HepG2 (cell line): ENCODE data around the gene RABGAP1L. TPM values are rescaled to one million over a fixed set of nuclear protein-coding genes. Genes with fewer than 3 reads are reported as not detected.
A peak's percentile ranks its signal among the peaks of the same experiment; 100 is the strongest.

Experiments used
- BRCA1 ChIP-seq: sonication (generic); formaldehyde crosslinking; IDR thresholded peaks from 2 replicates; pipeline ENCODE4 v1.4.0; 2020; ENCODE audit warnings: missing genetic modification reagents
- ESRRA ChIP-seq: sonication (generic); formaldehyde crosslinking; IDR thresholded peaks from 2 replicates; pipeline ENCODE4 v1.5.1; 2020; ENCODE audit warnings: mild to moderate bottlenecking, low read depth, missing genetic modification reagents
- FOXP1 ChIP-seq, 2 experiments: fragments of 450-650 bp in 1 of 2; IDR thresholded peaks; 2 replicates each; pipeline ENCODE4 v1.6.1; 2017 to 2018; ENCODE audit warnings: antibody characterized with exemption in 1 of 2
- KLF11 ChIP-seq: IDR thresholded peaks from 2 replicates; pipeline ENCODE4 v1.6.1; 2016; ENCODE audit warnings: missing compliant biosample characterization
- RBM22 ChIP-seq: fragments of 200-400 bp; formaldehyde crosslinking; optimal IDR thresholded peaks from 2 replicates; pipeline ENCODE3; 2017; ENCODE audit warnings: mild to moderate bottlenecking, low read length, moderate library complexity
- SALL1 ChIP-seq: sonication (generic); formaldehyde crosslinking; IDR thresholded peaks from 2 replicates; pipeline ENCODE4 v1.8.0; 2022; ENCODE audit warnings: mild to moderate bottlenecking, missing genetic modification reagents
- TAF1 ChIP-seq: sonication (generic); formaldehyde crosslinking; IDR thresholded peaks from 2 replicates; pipeline ENCODE4 v1.4.0; 2020; ENCODE audit warnings: missing genetic modification reagents
- TGIF2 ChIP-seq: IDR thresholded peaks from 2 replicates; pipeline ENCODE4 v1.6.1; 2016; ENCODE audit warnings: control low read depth, missing compliant biosample characterization
- ZNF296 ChIP-seq: sonication (generic); formaldehyde crosslinking; conservative IDR thresholded peaks from 2 replicates; pipeline ENCODE4 v1.5.0; 2020; ENCODE audit warnings: mild to moderate bottlenecking, missing genetic modification reagents
- ZNF547 ChIP-seq: sonication (generic); formaldehyde crosslinking; IDR thresholded peaks from 2 replicates; pipeline ENCODE4 v1.5.1; 2020; ENCODE audit warnings: mild to moderate bottlenecking, missing genetic modification reagents
- ZNF567 ChIP-seq: sonication (generic); formaldehyde crosslinking; IDR thresholded peaks from 2 replicates; pipeline ENCODE4 v1.8.1; 2023; ENCODE audit warnings: mild to moderate bottlenecking, missing genetic modification reagents, borderline replicate concordance
- ZNF746 ChIP-seq: sonication (generic); formaldehyde crosslinking; IDR thresholded peaks from 2 replicates; pipeline ENCODE4 v1.8.0; 2022; ENCODE audit warnings: mild to moderate bottlenecking, missing genetic modification reagents
- ZNF839 ChIP-seq: sonication (generic); formaldehyde crosslinking; IDR thresholded peaks from 2 replicates; pipeline ENCODE4 v1.4.0; 2020; ENCODE audit warnings: missing genetic modification reagents, mild to moderate bottlenecking, borderline replicate concordance
- ZNF841 ChIP-seq: sonication (generic); formaldehyde crosslinking; IDR thresholded peaks from 2 replicates; pipeline ENCODE4 v1.8.1; 2023; ENCODE audit warnings: missing genetic modification reagents, borderline replicate concordance
- ZSCAN29 ChIP-seq: sonication (generic); formaldehyde crosslinking; conservative IDR thresholded peaks from 2 replicates; pipeline ENCODE4 v1.4.0; 2020; ENCODE audit warnings: mild to moderate bottlenecking, missing genetic modification reagents
- polyA plus RNA-seq, 8 experiments: library from polyadenylated mRNA; depleted of rRNA in 3 of 8; stranded (reverse) in 7 of 8; unstranded in 1 of 8; fragments of >200 nt; fragmentation: Illumina TruSeq in 4 of 8; extraction: Trizol in 4 of 8; gene quantifications; 2 replicates each; pipeline versions ENCODE4 v1.2.1 to v1.2.3, GENCODE V29; 2011 to 2016; ENCODE audit warnings: low read depth in 4 of 8, missing spikeins in 1 of 8, mixed read lengths in 1 of 8; ENCODE audit not compliant: insufficient read depth in 1 of 8
- total RNA-seq, 5 experiments: library from RNA; depleted of rRNA; stranded (reverse); fragments of >200 nt; fragmentation: Illumina TruSeq; extraction: Trizol; gene quantifications; 2 replicates each; pipeline ENCODE4 v1.2.3, GENCODE V29; 2016; ENCODE audit warnings: low read depth in 1 of 5
- TF ChIP-seq, protein P1 (sequence below): sonication (generic); formaldehyde crosslinking; IDR thresholded peaks from 2 replicates; pipeline ENCODE4 v1.4.0; 2020; ENCODE audit warnings: missing genetic modification reagents
- TF ChIP-seq, protein P2 (sequence below): sonication (generic); formaldehyde crosslinking; IDR thresholded peaks from 2 replicates; pipeline ENCODE4 v1.8.0; 2022; ENCODE audit warnings: mild to moderate bottlenecking, missing genetic modification reagents
- TF ChIP-seq, protein P3 (sequence below): sonication (generic); formaldehyde crosslinking; IDR thresholded peaks from 2 replicates; pipeline ENCODE4 v1.8.0; 2022; ENCODE audit warnings: mild to moderate bottlenecking, missing genetic modification reagents, moderate library complexity
- TF ChIP-seq, protein P4 (sequence below): sonication (generic); formaldehyde crosslinking; IDR thresholded peaks from 2 replicates; pipeline ENCODE4 v1.4.0; 2020; ENCODE audit warnings: mild to moderate bottlenecking, missing genetic modification reagents
- TF ChIP-seq, protein P5 (sequence below): sonication (generic); formaldehyde crosslinking; IDR thresholded peaks from 2 replicates; pipeline ENCODE4 v1.4.0; 2020; ENCODE audit warnings: missing genetic modification reagents, borderline replicate concordance

RABGAP1L gene
- total and polyA plus RNA-seq, 2 of the 13 experiments (the other 11 are each of a cell fraction or from before 2014, with no cell fraction given) = 7.9 to 22.6 TPM

DNA sequence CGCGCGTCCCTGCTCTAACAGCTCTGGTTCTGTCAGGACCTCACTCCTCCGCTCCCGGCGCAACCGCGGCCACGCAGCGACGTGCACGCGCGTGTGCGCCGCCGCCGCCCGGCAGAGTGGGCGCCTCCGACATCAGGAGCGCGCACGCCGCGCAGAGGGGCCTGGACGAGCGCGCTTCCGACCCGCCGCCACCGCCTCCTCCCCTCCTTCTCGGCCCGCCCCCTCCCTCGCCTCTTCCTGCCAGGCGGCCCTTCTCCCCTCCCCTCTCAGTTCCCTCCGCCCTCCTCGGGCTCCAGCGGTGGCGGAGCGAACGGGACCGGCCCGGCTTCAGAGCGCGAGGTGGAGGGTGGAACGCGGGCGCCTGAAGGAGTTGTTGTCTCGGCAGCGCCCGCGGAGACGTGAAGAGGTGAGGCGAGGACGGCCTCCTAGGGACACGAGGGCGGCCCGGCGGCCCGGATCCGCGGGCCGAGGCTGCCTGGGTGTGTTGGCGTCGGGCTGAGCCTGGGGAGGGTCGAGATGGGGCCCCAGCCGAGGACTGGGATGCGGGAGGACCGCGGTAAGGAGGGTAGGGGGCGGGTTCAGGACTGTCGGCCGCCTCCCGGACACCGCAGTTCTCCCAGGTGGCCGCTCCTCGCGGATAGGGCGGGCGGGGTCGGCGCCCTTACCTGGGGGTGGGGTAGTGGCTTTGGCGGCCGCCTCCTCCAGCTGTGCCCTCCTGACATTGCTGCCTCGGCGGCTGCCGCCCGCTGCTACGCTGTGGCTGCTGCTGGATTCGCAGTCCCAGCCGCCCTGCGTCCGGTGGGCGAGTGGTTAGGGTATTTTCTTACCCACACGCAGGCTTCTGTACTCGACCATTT is at the start of gene RABGAP1L (continued):
- TF ChIP-seq, protein P1, sequence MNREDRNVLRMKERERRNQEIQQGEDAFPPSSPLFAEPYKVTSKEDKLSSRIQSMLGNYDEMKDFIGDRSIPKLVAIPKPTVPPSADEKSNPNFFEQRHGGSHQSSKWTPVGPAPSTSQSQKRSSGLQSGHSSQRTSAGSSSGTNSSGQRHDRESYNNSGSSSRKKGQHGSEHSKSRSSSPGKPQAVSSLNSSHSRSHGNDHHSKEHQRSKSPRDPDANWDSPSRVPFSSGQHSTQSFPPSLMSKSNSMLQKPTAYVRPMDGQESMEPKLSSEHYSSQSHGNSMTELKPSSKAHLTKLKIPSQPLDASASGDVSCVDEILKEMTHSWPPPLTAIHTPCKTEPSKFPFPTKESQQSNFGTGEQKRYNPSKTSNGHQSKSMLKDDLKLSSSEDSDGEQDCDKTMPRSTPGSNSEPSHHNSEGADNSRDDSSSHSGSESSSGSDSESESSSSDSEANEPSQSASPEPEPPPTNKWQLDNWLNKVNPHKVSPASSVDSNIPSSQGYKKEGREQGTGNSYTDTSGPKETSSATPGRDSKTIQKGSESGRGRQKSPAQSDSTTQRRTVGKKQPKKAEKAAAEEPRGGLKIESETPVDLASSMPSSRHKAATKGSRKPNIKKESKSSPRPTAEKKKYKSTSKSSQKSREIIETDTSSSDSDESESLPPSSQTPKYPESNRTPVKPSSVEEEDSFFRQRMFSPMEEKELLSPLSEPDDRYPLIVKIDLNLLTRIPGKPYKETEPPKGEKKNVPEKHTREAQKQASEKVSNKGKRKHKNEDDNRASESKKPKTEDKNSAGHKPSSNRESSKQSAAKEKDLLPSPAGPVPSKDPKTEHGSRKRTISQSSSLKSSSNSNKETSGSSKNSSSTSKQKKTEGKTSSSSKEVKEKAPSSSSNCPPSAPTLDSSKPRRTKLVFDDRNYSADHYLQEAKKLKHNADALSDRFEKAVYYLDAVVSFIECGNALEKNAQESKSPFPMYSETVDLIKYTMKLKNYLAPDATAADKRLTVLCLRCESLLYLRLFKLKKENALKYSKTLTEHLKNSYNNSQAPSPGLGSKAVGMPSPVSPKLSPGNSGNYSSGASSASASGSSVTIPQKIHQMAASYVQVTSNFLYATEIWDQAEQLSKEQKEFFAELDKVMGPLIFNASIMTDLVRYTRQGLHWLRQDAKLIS (CRISPR knock-in tag) = no peak
- TF ChIP-seq, protein P2, sequence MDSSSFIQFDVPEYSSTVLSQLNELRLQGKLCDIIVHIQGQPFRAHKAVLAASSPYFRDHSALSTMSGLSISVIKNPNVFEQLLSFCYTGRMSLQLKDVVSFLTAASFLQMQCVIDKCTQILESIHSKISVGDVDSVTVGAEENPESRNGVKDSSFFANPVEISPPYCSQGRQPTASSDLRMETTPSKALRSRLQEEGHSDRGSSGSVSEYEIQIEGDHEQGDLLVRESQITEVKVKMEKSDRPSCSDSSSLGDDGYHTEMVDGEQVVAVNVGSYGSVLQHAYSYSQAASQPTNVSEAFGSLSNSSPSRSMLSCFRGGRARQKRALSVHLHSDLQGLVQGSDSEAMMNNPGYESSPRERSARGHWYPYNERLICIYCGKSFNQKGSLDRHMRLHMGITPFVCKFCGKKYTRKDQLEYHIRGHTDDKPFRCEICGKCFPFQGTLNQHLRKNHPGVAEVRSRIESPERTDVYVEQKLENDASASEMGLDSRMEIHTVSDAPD = no peak
- TF ChIP-seq ZNF841 (CRISPR knock-in tag) = no peak
- TF ChIP-seq ZNF567 (CRISPR knock-in tag) = no peak
- no peak for TF ChIP-seq RBM22
- no peak for TF ChIP-seq BRCA1 (CRISPR knock-in tag)
- peak; percentile 79 for TF ChIP-seq TAF1
- no peak for TF ChIP-seq FOXP1 (IDR thresholded peaks at IDR 0.05)
- TF ChIP-seq FOXP1 (CRISPR knock-in tag; IDR thresholded peaks at IDR 0.05) = no peak
- peak; percentile 76; the same call in 1 of the 2 replicates for TF ChIP-seq SALL1
- peak; percentile 87; the same call in 1 of the 2 replicates for TF ChIP-seq ZNF746 (CRISPR knock-in tag)
- TF ChIP-seq, protein P3, sequence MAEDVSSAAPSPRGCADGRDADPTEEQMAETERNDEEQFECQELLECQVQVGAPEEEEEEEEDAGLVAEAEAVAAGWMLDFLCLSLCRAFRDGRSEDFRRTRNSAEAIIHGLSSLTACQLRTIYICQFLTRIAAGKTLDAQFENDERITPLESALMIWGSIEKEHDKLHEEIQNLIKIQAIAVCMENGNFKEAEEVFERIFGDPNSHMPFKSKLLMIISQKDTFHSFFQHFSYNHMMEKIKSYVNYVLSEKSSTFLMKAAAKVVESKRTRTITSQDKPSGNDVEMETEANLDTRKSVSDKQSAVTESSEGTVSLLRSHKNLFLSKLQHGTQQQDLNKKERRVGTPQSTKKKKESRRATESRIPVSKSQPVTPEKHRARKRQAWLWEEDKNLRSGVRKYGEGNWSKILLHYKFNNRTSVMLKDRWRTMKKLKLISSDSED = no peak
- TF ChIP-seq, protein P4, sequence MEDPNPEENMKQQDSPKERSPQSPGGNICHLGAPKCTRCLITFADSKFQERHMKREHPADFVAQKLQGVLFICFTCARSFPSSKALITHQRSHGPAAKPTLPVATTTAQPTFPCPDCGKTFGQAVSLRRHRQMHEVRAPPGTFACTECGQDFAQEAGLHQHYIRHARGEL (CRISPR knock-in tag) = peak; percentile 27; the same call in 1 of the 2 replicates
- TF ChIP-seq ZNF296 (CRISPR knock-in tag) = no peak
- peak; percentile 17; the same call in 1 of the 2 replicates for TF ChIP-seq ZNF547 (CRISPR knock-in tag)
- no peak; the same call in 1 of the 2 replicates for TF ChIP-seq ZSCAN29 (CRISPR knock-in tag)
- TF ChIP-seq ZNF839 (CRISPR knock-in tag) = peak; percentile 82; the same call in 1 of the 2 replicates
- 0 out of 2 replicates have a peak, but pooled peaks have one; percentile 34 for TF ChIP-seq KLF11 (CRISPR knock-in tag)
- TF ChIP-seq, protein P5, sequence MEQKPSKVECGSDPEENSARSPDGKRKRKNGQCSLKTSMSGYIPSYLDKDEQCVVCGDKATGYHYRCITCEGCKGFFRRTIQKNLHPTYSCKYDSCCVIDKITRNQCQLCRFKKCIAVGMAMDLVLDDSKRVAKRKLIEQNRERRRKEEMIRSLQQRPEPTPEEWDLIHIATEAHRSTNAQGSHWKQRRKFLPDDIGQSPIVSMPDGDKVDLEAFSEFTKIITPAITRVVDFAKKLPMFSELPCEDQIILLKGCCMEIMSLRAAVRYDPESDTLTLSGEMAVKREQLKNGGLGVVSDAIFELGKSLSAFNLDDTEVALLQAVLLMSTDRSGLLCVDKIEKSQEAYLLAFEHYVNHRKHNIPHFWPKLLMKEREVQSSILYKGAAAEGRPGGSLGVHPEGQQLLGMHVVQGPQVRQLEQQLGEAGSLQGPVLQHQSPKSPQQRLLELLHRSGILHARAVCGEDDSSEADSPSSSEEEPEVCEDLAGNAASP (CRISPR knock-in tag) = no peak; the same call in 1 of the 2 replicates
- TF ChIP-seq TGIF2 = no peak
- TF ChIP-seq ESRRA (CRISPR knock-in tag) = no peak
